SK-N-SH (cell line): ENCODE results near the gene PLXNA4. TPM values are rescaled to one million over a fixed set of nuclear protein-coding genes. Genes with fewer than 3 reads are reported as not detected.
A peak's percentile ranks its signal among the peaks of the same experiment; 100 is the strongest.

ENCODE experiments used
- CTCF ChIA-PET: fragments of 300-600, 350-600 bp; formaldehyde crosslinking; extraction: SDS; loops from one replicate; lab custom pipeline; 2021; lab: Yijun Ruan, JAX
- POLR2A ChIA-PET: fragments of 350-600 bp; sonication (Branson Sonifier 250); formaldehyde crosslinking; extraction: SDS; loops from one replicate; lab custom pipeline; 2020; ENCODE audit warnings: antibody characterized with exemption, inconsistent platforms; lab: Yijun Ruan, JAX
- DNase-seq: peaks from one replicate; pipeline ENCODE4 v3.0.0; 2012
- H2AFZ ChIP-seq: fragments of 200-600 bp; sonication (generic); 2 replicates; pipeline ENCODE4 v1.8.1; 2016; ENCODE audit warnings: antibody characterized with exemption, mild to moderate bottlenecking, low read depth
- H3F3A ChIP-seq: fragments of 200-600 bp; sonication (generic); replicated peaks from 2 replicates; pipeline ENCODE3; 2016; ENCODE audit warnings: antibody characterized with exemption, mild to moderate bottlenecking; ENCODE audit not compliant: insufficient read depth
- H3K27ac ChIP-seq, 2 experiments: fragments of 200-500 bp in 1 of 2; fragments of 200-600 bp in 1 of 2; sonication (Bioruptor generic) in 1 of 2; sonication (generic), shearing (Covaris generic) in 1 of 2; 2 replicates each; pipeline versions ENCODE4 v1.5.1 to v1.6.1; 2014 to 2016; ENCODE audit warnings: low read depth in 2 of 2, inconsistent platforms in 1 of 2, low read length in 1 of 2, mild to moderate bottlenecking in 1 of 2, mixed read lengths in 1 of 2
- H3K27me3 ChIP-seq: fragments of 200-600 bp; sonication (generic), shearing (Covaris generic); 2 replicates; pipeline ENCODE4 v1.6.1; 2016; ENCODE audit warnings: mixed run types; ENCODE audit not compliant: insufficient read depth
- H3K36me3 ChIP-seq, 2 experiments: fragments of 200-500 bp in 1 of 2; fragments of 200-600 bp in 1 of 2; sonication (Bioruptor generic) in 1 of 2; sonication (generic) in 1 of 2; replicated peaks in 1 of 2; 2 replicates each; pipeline versions ENCODE3 to v1.5.1; 2014 to 2016; ENCODE audit warnings: low read length in 1 of 2, mild to moderate bottlenecking in 1 of 2; ENCODE audit not compliant: insufficient read depth in 2 of 2, control insufficient read depth in 1 of 2
- H3K4me1 ChIP-seq, 2 experiments: fragments of 200-500 bp in 1 of 2; fragments of 200-600 bp in 1 of 2; sonication (Bioruptor generic) in 1 of 2; sonication (generic), shearing (Covaris generic) in 1 of 2; 2 replicates each; pipeline versions ENCODE4 v1.5.1 to v1.6.1; 2014 to 2016; ENCODE audit warnings: low read depth in 1 of 2, low read length in 1 of 2, mixed run types in 1 of 2; ENCODE audit not compliant: insufficient read depth in 2 of 2, control insufficient read depth in 1 of 2
- H3K4me2 ChIP-seq: fragments of 200-600 bp; sonication (generic), shearing (Covaris generic); 2 replicates; pipeline ENCODE4 v1.6.1; 2017; ENCODE audit warnings: mixed run types
- H3K4me3 ChIP-seq, 2 experiments: fragments of 200-500 bp in 1 of 2; fragments of 200-600 bp in 1 of 2; sonication (Bioruptor generic) in 1 of 2; sonication (generic), shearing (Covaris generic) in 1 of 2; 2 replicates each; pipeline versions ENCODE4 v1.5.1 to v1.8.1; 2014 to 2016; ENCODE audit warnings: low read depth in 2 of 2, inconsistent platforms in 1 of 2, low read length in 1 of 2, mild to moderate bottlenecking in 1 of 2, mixed read lengths in 1 of 2, moderate library complexity in 1 of 2
- H3K79me2 ChIP-seq: fragments of 200-600 bp; sonication (generic); 2 replicates; pipeline ENCODE4 v1.8.1; 2017; ENCODE audit warnings: mild to moderate bottlenecking; ENCODE audit not compliant: insufficient read depth
- H3K9ac ChIP-seq: fragments of 200-600 bp; sonication (generic); 2 replicates; pipeline ENCODE4 v1.6.1; 2017; ENCODE audit warnings: mixed run types
- H3K9me2 ChIP-seq: fragments of 200-600 bp; sonication (generic); 2 replicates; pipeline ENCODE4 v1.6.1; 2017; ENCODE audit warnings: mixed run types
- H3K9me3 ChIP-seq: fragments of 200-600 bp; sonication (generic); 2 replicates; pipeline ENCODE4 v1.6.1; 2017; ENCODE audit warnings: mixed run types, mild to moderate bottlenecking, moderate library complexity
- H4K20me1 ChIP-seq: fragments of 200-600 bp; sonication (generic); 2 replicates; pipeline ENCODE4 v1.6.1; 2017; ENCODE audit warnings: mild to moderate bottlenecking, mixed run types; ENCODE audit not compliant: insufficient read depth
- ELF1 ChIP-seq: IDR thresholded peaks from 2 replicates; pipeline ENCODE4 v1.4.0; 2012
- EP300 ChIP-seq, 2 experiments: IDR thresholded peaks; 2 replicates each; pipeline versions ENCODE4 v1.4.0 to v1.6.1; 2012; ENCODE audit warnings: borderline replicate concordance in 1 of 2, low read depth in 1 of 2, low read length in 1 of 2
- EZH2phosphoT487 ChIP-seq: fragments of 200-600 bp; sonication (generic); IDR thresholded peaks from 2 replicates; pipeline ENCODE4 v1.6.1; 2017; ENCODE audit warnings: low read depth, mixed run types, mild to moderate bottlenecking, antibody characterized with exemption, moderate library complexity, borderline replicate concordance
- FOXJ3 ChIP-seq: sonication (generic); formaldehyde crosslinking; IDR thresholded peaks from 2 replicates; pipeline ENCODE4 v1.5.1; 2020; ENCODE audit warnings: mild to moderate bottlenecking, missing genetic modification reagents
- GABPA ChIP-seq: IDR thresholded peaks from 2 replicates; pipeline ENCODE4 v1.4.0; 2012; ENCODE audit warnings: low read depth, mild to moderate bottlenecking
- GATA2 ChIP-seq: sonication (generic); formaldehyde crosslinking; IDR thresholded peaks from 2 replicates; pipeline ENCODE4 v1.5.0; 2020; ENCODE audit warnings: mild to moderate bottlenecking, missing genetic modification reagents
- JUND ChIP-seq: IDR thresholded peaks from 2 replicates; pipeline ENCODE4 v1.4.0; 2012
- MEF2A ChIP-seq: IDR thresholded peaks from 2 replicates; pipeline ENCODE4 v1.4.0; 2012; ENCODE audit warnings: low read depth, borderline replicate concordance
- MXI1 ChIP-seq: IDR thresholded peaks from 2 replicates; pipeline ENCODE4 v1.6.1; 2012; ENCODE audit warnings: mild to moderate bottlenecking, low read depth, low read length, improper control_type of control experiment
- POLR2AphosphoS5 ChIP-seq: IDR thresholded peaks from 2 replicates; pipeline ENCODE4 v1.6.1; 2012; ENCODE audit warnings: low read depth, low read length
- RAD21 ChIP-seq: IDR thresholded peaks from 2 replicates; pipeline ENCODE4 v1.6.1; 2012; ENCODE audit warnings: mild to moderate bottlenecking, low read length
- RXRA ChIP-seq: IDR thresholded peaks from 2 replicates; pipeline ENCODE4 v1.4.0; 2012; ENCODE audit warnings: low read depth, mild to moderate bottlenecking, borderline replicate concordance
- SIN3A ChIP-seq: IDR thresholded peaks from 2 replicates; pipeline ENCODE4 v1.6.1; 2012; ENCODE audit warnings: low read depth, mild to moderate bottlenecking, low read length, moderate library complexity, borderline replicate concordance
- SMC3 ChIP-seq: IDR thresholded peaks from 2 replicates; pipeline ENCODE4 v1.6.1; 2012; ENCODE audit warnings: low read depth, low read length, improper control_type of control experiment
- TAF1 ChIP-seq: IDR thresholded peaks from 2 replicates; pipeline ENCODE4 v1.6.1; 2012; ENCODE audit warnings: low read depth, mild to moderate bottlenecking, low read length, moderate library complexity, borderline replicate concordance
- TCF12 ChIP-seq: IDR thresholded peaks from 2 replicates; pipeline ENCODE4 v1.4.0; 2012
- YY1 ChIP-seq: IDR thresholded peaks from 2 replicates; pipeline ENCODE4 v1.4.0; 2012; ENCODE audit warnings: low read depth, mild to moderate bottlenecking
- WGBS: methylation state at CpG from one replicate; pipeline ENCODE4 v1.1.6; 2017; ENCODE audit warnings: low lambda C conversion rate; 5-methylcytosine and 5-hydroxymethylcytosine counted together
- polyA plus RNA-seq, 3 experiments: library from polyadenylated mRNA; depleted of rRNA; stranded (reverse); fragments of >200 nt; gene quantifications; 2 replicates each; pipeline ENCODE4 v1.2.3, GENCODE V29; 2012
- TF ChIP-seq, protein P1 (sequence below): IDR thresholded peaks from 2 replicates; pipeline ENCODE4; 2012
- TF ChIP-seq, protein P2 (sequence below): fragments of 150-350 bp; IDR thresholded peaks from 2 replicates; pipeline ENCODE4 v1.6.1; 2016; ENCODE audit warnings: mild to moderate bottlenecking, low read depth, low read length
- TF ChIP-seq, protein P3 (sequence below): IDR thresholded peaks from 2 replicates; pipeline ENCODE4 v1.6.1; 2012; ENCODE audit warnings: mild to moderate bottlenecking, low read depth, low read length, moderate library complexity
- TF ChIP-seq, protein P4 (sequence below): IDR thresholded peaks from 2 replicates; pipeline ENCODE4 v1.4.0; 2012; ENCODE audit warnings: low read depth, borderline replicate concordance
- TF ChIP-seq, protein P5 (sequence below): IDR thresholded peaks from 2 replicates; pipeline ENCODE4 v1.4.0; 2012; ENCODE audit warnings: low read depth, borderline replicate concordance
- TF ChIP-seq, protein P6 (sequence below): IDR thresholded peaks from 2 replicates; pipeline ENCODE4 v1.4.0; 2012; ENCODE audit warnings: low read depth
- TF ChIP-seq, protein P7 (sequence below): fragments of 200-600 bp; sonication (generic); IDR thresholded peaks from 2 replicates; pipeline ENCODE4 v1.6.1; 2017; ENCODE audit warnings: antibody characterized with exemption, mild to moderate bottlenecking, moderate library complexity

The PLXNA4 gene
- polyA plus RNA-seq, 1 of the 3 experiments (the other 2 are of a cell fraction): 2.4 TPM

DNA sequence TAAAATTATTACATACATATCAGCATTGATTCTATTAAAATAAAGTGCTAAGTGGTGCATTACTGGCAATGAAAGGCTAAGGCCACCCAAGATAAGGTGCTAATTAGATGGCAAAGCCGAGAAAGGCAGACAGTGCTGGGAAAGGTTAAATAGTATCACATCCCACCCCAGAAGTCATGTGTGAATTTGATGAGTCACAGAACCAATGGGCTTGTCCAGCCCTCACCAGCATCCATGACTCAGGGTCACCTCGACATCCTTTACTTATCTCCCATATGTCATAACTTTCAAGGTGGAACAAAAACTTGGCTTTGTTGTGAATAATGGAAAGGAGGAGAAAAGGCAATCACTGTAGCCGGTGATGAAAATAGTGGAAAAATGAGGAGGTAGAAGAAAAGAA lies 459.1 kb downstream of the PLXNA4 start:
- ChIA-PET CTCF (interaction anchor here (1.0 kb wide), 1 partner anchor 33 kb away, joined by 3 read pairs; no protein-coding TSS in a partner anchor), POLR2A (no interaction called here)
- H3K9ac ChIP-seq: peak overlapping the region; percentile 32; the same call in 1 of the 2 replicates
- H3F3A ChIP-seq: peaks cover 30% of the 10 kb centered on the region
- H4K20me1 ChIP-seq: no peaks in the 10 kb centered on the region
- peaks cover 0 to 7% of the 10 kb centered on the region in 2 experiments for H3K36me3 ChIP-seq
- no peaks in the 10 kb centered on the region for H3K9me2 ChIP-seq
- peaks cover 19 to 34% of the 10 kb centered on the region in 2 experiments for H3K4me1 ChIP-seq
- no peaks in the 10 kb centered on the region for H3K27me3 ChIP-seq
- H3K27ac ChIP-seq: peak overlapping the region; percentile 23 to 86; a peak in 3 of 4 replicates
- no peak overlapping the region for H2AFZ ChIP-seq
- H3K79me2 ChIP-seq: no peaks in the 10 kb centered on the region
- H3K9me3 ChIP-seq: no peaks in the 10 kb centered on the region
- H3K4me2 ChIP-seq: peak overlapping the region; percentile 30; the same call in 1 of the 2 replicates
- H3K4me3 ChIP-seq: no peak overlapping the region
- peak; percentile 30 for DNase-seq
- WGBS: 25% methylated on average over 3 of the region's 3 CpGs
- TF ChIP-seq, protein P1, sequence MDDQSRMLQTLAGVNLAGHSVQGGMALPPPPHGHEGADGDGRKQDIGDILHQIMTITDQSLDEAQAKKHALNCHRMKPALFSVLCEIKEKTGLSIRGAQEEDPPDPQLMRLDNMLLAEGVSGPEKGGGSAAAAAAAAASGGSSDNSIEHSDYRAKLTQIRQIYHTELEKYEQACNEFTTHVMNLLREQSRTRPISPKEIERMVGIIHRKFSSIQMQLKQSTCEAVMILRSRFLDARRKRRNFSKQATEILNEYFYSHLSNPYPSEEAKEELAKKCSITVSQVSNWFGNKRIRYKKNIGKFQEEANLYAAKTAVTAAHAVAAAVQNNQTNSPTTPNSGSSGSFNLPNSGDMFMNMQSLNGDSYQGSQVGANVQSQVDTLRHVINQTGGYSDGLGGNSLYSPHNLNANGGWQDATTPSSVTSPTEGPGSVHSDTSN: peak; percentile 75
- TF ChIP-seq, protein P2, sequence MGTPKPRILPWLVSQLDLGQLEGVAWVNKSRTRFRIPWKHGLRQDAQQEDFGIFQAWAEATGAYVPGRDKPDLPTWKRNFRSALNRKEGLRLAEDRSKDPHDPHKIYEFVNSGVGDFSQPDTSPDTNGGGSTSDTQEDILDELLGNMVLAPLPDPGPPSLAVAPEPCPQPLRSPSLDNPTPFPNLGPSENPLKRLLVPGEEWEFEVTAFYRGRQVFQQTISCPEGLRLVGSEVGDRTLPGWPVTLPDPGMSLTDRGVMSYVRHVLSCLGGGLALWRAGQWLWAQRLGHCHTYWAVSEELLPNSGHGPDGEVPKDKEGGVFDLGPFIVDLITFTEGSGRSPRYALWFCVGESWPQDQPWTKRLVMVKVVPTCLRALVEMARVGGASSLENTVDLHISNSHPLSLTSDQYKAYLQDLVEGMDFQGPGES: no peak
- TF ChIP-seq MEF2A: no peak
- no peak for TF ChIP-seq TAF1
- peak; percentile 82 for TF ChIP-seq TCF12
- no peak for TF ChIP-seq FOXJ3 (CRISPR knock-in tag)
- TF ChIP-seq JUND: peak; percentile 90
- TF ChIP-seq POLR2AphosphoS5: peak; percentile 56; the same call in 1 of the 2 replicates
- peak in 1 of 2 experiments; percentile 77; a peak in 1 of 4 replicates for TF ChIP-seq EP300 (IDR thresholded peaks at IDR 0.05; ENCODE audit: borderline replicate concordance in 1 of 2, low read depth in 1 of 2, low read length in 1 of 2)
- TF ChIP-seq, protein P3, sequence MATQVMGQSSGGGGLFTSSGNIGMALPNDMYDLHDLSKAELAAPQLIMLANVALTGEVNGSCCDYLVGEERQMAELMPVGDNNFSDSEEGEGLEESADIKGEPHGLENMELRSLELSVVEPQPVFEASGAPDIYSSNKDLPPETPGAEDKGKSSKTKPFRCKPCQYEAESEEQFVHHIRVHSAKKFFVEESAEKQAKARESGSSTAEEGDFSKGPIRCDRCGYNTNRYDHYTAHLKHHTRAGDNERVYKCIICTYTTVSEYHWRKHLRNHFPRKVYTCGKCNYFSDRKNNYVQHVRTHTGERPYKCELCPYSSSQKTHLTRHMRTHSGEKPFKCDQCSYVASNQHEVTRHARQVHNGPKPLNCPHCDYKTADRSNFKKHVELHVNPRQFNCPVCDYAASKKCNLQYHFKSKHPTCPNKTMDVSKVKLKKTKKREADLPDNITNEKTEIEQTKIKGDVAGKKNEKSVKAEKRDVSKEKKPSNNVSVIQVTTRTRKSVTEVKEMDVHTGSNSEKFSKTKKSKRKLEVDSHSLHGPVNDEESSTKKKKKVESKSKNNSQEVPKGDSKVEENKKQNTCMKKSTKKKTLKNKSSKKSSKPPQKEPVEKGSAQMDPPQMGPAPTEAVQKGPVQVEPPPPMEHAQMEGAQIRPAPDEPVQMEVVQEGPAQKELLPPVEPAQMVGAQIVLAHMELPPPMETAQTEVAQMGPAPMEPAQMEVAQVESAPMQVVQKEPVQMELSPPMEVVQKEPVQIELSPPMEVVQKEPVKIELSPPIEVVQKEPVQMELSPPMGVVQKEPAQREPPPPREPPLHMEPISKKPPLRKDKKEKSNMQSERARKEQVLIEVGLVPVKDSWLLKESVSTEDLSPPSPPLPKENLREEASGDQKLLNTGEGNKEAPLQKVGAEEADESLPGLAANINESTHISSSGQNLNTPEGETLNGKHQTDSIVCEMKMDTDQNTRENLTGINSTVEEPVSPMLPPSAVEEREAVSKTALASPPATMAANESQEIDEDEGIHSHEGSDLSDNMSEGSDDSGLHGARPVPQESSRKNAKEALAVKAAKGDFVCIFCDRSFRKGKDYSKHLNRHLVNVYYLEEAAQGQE: no peak
- TF ChIP-seq RAD21: no peak
- TF ChIP-seq MXI1: no peak
- TF ChIP-seq, protein P4, sequence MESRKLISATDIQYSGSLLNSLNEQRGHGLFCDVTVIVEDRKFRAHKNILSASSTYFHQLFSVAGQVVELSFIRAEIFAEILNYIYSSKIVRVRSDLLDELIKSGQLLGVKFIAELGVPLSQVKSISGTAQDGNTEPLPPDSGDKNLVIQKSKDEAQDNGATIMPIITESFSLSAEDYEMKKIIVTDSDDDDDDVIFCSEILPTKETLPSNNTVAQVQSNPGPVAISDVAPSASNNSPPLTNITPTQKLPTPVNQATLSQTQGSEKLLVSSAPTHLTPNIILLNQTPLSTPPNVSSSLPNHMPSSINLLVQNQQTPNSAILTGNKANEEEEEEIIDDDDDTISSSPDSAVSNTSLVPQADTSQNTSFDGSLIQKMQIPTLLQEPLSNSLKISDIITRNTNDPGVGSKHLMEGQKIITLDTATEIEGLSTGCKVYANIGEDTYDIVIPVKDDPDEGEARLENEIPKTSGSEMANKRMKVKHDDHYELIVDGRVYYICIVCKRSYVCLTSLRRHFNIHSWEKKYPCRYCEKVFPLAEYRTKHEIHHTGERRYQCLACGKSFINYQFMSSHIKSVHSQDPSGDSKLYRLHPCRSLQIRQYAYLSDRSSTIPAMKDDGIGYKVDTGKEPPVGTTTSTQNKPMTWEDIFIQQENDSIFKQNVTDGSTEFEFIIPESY: no peak
- TF ChIP-seq, protein P5, sequence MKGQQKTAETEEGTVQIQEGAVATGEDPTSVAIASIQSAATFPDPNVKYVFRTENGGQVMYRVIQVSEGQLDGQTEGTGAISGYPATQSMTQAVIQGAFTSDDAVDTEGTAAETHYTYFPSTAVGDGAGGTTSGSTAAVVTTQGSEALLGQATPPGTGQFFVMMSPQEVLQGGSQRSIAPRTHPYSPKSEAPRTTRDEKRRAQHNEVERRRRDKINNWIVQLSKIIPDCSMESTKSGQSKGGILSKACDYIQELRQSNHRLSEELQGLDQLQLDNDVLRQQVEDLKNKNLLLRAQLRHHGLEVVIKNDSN: no peak
- no peak for TF ChIP-seq GABPA
- TF ChIP-seq SMC3: no peak
- no peak for TF ChIP-seq GATA2 (CRISPR knock-in tag)
- TF ChIP-seq RXRA: peak; percentile 56; the same call in 1 of the 2 replicates
- no peak for TF ChIP-seq EZH2phosphoT487
- TF ChIP-seq SIN3A: 0 out of 2 replicates have a peak, but pooled peaks have one; percentile 9
- TF ChIP-seq, protein P6, sequence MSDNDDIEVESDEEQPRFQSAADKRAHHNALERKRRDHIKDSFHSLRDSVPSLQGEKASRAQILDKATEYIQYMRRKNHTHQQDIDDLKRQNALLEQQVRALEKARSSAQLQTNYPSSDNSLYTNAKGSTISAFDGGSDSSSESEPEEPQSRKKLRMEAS: peak; percentile 62
- TF ChIP-seq YY1: no peak
- TF ChIP-seq ELF1: no peak
- TF ChIP-seq, protein P7, sequence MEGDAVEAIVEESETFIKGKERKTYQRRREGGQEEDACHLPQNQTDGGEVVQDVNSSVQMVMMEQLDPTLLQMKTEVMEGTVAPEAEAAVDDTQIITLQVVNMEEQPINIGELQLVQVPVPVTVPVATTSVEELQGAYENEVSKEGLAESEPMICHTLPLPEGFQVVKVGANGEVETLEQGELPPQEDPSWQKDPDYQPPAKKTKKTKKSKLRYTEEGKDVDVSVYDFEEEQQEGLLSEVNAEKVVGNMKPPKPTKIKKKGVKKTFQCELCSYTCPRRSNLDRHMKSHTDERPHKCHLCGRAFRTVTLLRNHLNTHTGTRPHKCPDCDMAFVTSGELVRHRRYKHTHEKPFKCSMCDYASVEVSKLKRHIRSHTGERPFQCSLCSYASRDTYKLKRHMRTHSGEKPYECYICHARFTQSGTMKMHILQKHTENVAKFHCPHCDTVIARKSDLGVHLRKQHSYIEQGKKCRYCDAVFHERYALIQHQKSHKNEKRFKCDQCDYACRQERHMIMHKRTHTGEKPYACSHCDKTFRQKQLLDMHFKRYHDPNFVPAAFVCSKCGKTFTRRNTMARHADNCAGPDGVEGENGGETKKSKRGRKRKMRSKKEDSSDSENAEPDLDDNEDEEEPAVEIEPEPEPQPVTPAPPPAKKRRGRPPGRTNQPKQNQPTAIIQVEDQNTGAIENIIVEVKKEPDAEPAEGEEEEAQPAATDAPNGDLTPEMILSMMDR: no peak
